Measurements from ENCODE around the gene NCEH1. TPM values are rescaled to one million over a fixed set of nuclear protein-coding genes. Genes with fewer than 3 reads are reported as not detected.

The NCEH1 gene
- total RNA-seq, 1 donor from 2014 or later: 6.6 TPM

DNA sequence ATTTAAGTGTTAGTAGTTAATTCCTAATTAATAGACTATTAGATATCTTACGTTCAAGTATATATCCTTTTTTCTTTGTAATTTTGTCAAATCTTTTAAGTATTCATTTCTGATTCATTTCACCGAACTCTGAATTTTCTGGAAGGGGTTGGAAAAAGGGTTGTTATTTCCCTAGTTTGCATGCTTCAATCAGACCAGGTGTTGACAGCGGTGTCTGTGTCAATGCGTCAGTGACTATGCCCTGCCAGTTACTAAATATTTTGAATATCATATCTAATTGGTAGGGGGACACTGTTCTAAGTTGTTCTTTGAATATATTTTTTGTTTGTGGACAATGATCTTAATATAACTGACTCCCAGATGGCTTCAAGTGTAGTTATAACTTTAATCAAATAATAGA lies 124.9 kb downstream of the NCEH1 start:
- Mint-ChIP-seq H3K4me1 (ENCODE audit: unreplicated experiment) (peaks cover 10% of the 10 kb centered on the region), H3K36me3 (ENCODE audit: low read depth, unreplicated experiment) (no peaks in the 10 kb centered on the region), H3K9me3 (ENCODE audit: unreplicated experiment) (no peaks in the 10 kb centered on the region), H3K27ac (ENCODE audit: unreplicated experiment) (no peak overlapping the region), H3K27me3 (ENCODE audit: unreplicated experiment) (no peaks in the 10 kb centered on the region), H3K4me3 (ENCODE audit: unreplicated experiment) (no peak overlapping the region)
- TF ChIP-seq, protein P1, sequence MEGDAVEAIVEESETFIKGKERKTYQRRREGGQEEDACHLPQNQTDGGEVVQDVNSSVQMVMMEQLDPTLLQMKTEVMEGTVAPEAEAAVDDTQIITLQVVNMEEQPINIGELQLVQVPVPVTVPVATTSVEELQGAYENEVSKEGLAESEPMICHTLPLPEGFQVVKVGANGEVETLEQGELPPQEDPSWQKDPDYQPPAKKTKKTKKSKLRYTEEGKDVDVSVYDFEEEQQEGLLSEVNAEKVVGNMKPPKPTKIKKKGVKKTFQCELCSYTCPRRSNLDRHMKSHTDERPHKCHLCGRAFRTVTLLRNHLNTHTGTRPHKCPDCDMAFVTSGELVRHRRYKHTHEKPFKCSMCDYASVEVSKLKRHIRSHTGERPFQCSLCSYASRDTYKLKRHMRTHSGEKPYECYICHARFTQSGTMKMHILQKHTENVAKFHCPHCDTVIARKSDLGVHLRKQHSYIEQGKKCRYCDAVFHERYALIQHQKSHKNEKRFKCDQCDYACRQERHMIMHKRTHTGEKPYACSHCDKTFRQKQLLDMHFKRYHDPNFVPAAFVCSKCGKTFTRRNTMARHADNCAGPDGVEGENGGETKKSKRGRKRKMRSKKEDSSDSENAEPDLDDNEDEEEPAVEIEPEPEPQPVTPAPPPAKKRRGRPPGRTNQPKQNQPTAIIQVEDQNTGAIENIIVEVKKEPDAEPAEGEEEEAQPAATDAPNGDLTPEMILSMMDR (IDR thresholded peaks at IDR 0.05; ENCODE audit: unreplicated experiment): no peak
- DNase-seq (ENCODE audit: low spot score): no peak

DNA sequence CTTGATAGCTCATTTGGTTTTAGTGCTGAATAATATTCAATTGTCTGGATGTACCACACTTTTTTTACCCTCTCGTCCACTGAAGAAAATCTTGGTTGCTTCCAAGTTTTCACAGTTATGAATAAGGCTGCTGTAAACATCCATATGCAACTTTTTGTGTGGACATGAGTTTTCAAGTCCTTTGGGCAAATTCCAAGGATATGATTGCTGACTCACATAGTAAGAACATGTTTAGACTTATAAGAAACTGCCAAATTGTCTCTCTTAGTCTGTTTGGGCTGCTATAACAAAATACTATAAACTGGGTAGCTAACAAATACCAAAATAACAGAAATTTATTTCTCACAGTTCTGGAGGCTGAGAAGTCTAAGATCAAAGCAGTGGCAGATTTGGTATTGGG lies 128.2 kb downstream of the NCEH1 start:
- no peak for DNase-seq (ENCODE audit: low spot score)
- H3K4me1 Mint-ChIP-seq (ENCODE audit: unreplicated experiment): peaks cover 27% of the 10 kb centered on the region
- H3K4me3 Mint-ChIP-seq (ENCODE audit: unreplicated experiment): no peak overlapping the region
- H3K27ac Mint-ChIP-seq (ENCODE audit: unreplicated experiment): no peak overlapping the region
- peaks cover 4% of the 10 kb centered on the region for H3K27me3 Mint-ChIP-seq (ENCODE audit: unreplicated experiment)
- no peaks in the 10 kb centered on the region for H3K9me3 Mint-ChIP-seq (ENCODE audit: unreplicated experiment)
- no peaks in the 10 kb centered on the region for H3K36me3 Mint-ChIP-seq (ENCODE audit: low read depth, unreplicated experiment)
- TF ChIP-seq, protein P1 (IDR thresholded peaks at IDR 0.05; ENCODE audit: unreplicated experiment): no peak

DNA sequence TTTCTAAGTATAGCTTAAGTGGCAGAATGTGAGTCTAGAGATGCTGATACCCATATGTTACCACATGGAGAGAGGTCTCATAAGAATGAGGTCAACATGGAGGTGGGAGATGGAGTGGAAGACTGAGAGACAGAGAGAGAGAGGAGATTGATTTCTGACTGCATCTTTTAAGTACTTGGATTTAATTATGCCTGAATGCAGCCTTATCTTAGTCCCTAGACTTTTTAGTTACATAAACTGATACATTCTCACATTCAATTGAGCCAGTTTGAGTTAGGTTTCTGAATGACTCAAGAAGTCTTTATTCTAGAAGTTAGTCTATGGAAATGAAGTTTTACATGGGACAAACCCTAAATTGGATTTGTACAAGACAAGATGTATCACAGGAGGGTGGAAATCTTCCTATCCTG lies 129.1 kb downstream of the NCEH1 start:
- Mint-ChIP-seq H3K4me3 (ENCODE audit: unreplicated experiment) (no peak overlapping the region), H3K4me1 (ENCODE audit: unreplicated experiment) (peaks cover 32% of the 10 kb centered on the region), H3K27me3 (ENCODE audit: unreplicated experiment) (peaks cover 4% of the 10 kb centered on the region), H3K27ac (ENCODE audit: unreplicated experiment) (no peak overlapping the region), H3K9me3 (ENCODE audit: unreplicated experiment) (no peaks in the 10 kb centered on the region), H3K36me3 (ENCODE audit: low read depth, unreplicated experiment) (no peaks in the 10 kb centered on the region)
- no peak for DNase-seq (ENCODE audit: low spot score)
- TF ChIP-seq, protein P1 (IDR thresholded peaks at IDR 0.05; ENCODE audit: unreplicated experiment): no peak

DNA sequence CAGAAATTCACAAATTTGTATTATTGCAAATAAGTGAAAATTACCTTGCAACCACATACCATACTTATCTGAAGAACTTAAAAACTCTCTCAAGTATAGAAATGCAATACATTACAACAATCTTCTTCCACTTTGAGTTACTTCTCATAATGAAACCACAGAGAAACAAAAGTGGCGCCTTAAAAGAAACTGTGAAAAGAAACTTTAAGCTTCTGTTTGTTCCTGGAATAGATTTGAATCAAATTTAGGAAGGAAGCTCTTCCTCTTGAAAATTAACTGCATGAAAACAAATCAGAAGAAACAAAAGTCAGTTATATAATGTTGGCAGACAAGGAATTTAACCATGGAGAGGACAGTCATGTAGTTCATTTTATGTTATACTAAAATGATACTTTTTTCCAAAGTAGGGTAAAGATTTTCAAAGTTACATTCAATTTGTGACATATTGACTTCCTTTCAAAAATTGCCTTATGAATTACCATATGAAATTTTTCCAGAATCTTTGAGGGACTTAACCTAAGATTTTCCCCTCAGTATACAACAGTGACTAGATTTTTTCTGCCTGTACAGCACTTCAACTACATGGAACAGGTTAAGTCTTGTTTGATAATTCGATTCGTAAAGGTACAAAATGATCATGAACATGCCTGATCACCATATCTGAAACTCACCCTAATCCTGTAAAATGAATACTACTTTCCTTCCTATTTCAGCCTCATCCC lies 130.0 kb downstream of the NCEH1 start:
- DNase-seq (ENCODE audit: low spot score): no peak
- no peak overlapping the region for H3K4me3 Mint-ChIP-seq (ENCODE audit: unreplicated experiment)

More for the DNA sequence above, 130.0 kb downstream of the NCEH1 start:
- TF ChIP-seq, protein P1 (IDR thresholded peaks at IDR 0.05; ENCODE audit: unreplicated experiment): no peak
- H3K27me3 Mint-ChIP-seq (ENCODE audit: unreplicated experiment): peaks cover 4% of the 10 kb centered on the region
- H3K36me3 Mint-ChIP-seq (ENCODE audit: low read depth, unreplicated experiment): no peaks in the 10 kb centered on the region
- H3K9me3 Mint-ChIP-seq (ENCODE audit: unreplicated experiment): no peaks in the 10 kb centered on the region
- H3K4me1 Mint-ChIP-seq (ENCODE audit: unreplicated experiment): peaks cover 32% of the 10 kb centered on the region
- no peak overlapping the region for H3K27ac Mint-ChIP-seq (ENCODE audit: unreplicated experiment)

Other genes with a start within 250 kb of the NCEH1 start
- gene TNFSF10, start 187.6 kb downstream of the NCEH1 start, total RNA-seq (ENCODE audit: unreplicated experiment): 94.1 TPM
- gene ECT2, start 39.7 kb upstream of the NCEH1 start, total RNA-seq (ENCODE audit: unreplicated experiment): 18.0 TPM